Fibroblast of pulmonary artery (primary cell): Measurements from ENCODE around the gene U2AF2.

Source experiments
- DNase-seq: peaks from one replicate; pipeline ENCODE4 v3.0.0-alpha.2; 2010; ENCODE audit warnings: low read depth
- H3K4me3 ChIP-seq: replicated peaks from 2 replicates; pipeline ENCODE4 v1.5.1; 2011; ENCODE audit warnings: low read depth, mild to moderate bottlenecking, control low read depth, low read length, moderate library complexity
- TF ChIP-seq, protein P1 (sequence below): IDR thresholded peaks from 2 replicates; pipeline ENCODE4 v1.5.1; 2011; ENCODE audit warnings: mild to moderate bottlenecking, control low read depth, low read length, inconsistent platforms; ENCODE audit errors: missing control alignments

The U2AF2 gene

DNA sequence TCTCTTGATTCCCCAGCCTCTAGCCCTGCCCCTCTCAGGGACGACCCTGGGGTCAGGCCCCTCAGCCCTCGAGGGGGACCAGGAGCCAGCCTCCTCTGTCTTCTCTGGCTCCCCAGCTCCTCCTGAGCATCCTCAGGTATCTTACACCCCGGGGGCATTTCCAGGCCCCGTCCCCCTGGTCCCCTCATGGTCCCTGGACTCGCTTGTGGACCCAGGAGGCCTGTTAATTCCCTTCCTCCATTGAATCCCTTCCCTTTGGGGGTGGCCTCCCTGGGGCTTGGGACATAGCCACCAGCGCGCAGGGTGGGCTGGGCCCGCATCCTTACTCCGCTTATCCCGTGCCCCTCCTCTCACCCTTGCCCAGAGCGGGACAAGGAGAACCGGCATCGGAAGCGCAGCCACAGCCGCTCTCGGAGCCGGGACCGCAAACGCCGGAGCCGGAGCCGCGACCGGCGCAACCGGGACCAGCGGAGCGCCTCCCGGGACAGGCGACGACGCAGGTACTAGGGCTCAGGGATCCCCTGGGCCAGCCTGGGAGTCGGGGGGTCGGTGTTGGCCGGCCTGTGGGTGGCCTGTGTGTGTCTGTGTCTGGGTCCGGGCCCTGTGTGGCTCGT lies 4.1 kb downstream of the U2AF2 start:
- no peak overlapping the region for H3K4me3 ChIP-seq
- TF ChIP-seq, protein P1, sequence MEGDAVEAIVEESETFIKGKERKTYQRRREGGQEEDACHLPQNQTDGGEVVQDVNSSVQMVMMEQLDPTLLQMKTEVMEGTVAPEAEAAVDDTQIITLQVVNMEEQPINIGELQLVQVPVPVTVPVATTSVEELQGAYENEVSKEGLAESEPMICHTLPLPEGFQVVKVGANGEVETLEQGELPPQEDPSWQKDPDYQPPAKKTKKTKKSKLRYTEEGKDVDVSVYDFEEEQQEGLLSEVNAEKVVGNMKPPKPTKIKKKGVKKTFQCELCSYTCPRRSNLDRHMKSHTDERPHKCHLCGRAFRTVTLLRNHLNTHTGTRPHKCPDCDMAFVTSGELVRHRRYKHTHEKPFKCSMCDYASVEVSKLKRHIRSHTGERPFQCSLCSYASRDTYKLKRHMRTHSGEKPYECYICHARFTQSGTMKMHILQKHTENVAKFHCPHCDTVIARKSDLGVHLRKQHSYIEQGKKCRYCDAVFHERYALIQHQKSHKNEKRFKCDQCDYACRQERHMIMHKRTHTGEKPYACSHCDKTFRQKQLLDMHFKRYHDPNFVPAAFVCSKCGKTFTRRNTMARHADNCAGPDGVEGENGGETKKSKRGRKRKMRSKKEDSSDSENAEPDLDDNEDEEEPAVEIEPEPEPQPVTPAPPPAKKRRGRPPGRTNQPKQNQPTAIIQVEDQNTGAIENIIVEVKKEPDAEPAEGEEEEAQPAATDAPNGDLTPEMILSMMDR: no peak
- DNase-seq: no peak

DNA sequence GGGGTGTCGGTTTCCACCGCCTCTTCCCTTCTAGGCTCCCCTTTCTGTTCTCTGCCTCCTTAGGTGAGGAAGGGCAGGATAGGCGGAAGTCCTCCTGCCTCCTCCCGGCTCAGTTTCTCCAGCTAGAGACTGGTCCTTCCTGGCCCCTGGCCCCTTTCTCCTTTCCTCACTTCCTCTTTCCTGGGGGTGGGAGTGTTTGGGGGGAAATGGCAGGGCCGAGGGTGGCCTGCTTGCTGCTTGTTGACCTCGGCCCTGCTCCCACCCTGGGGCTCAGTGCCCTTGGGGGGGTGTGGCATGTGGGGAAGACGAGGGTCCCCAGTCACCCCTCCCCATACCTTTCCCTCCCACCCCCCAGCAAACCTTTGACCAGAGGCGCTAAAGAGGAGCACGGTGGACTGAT lies 5.0 kb downstream of the U2AF2 start:
- TF ChIP-seq, protein P1: no peak
- DNase-seq: no peak
- no peak overlapping the region for H3K4me3 ChIP-seq

DNA sequence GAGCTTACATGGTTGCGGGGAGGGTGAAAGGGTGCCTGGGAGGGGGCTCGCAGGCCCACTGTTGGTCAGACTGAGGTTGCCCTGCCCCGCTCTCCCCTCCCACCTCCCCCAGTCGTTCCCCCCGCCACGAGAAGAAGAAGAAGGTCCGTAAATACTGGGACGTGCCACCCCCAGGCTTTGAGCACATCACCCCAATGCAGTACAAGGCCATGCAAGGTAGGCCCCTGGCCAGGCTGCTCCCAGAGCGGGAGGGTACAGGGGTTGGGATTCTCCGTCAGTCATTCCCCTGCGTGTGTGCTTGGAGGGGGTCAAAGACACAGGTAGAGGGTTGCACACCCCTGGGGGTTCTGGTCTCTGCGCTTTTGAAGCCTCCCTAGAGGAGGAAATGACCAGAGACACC lies 5.6 kb downstream of the U2AF2 start:
- DNase-seq: no peak
- H3K4me3 ChIP-seq: no peak overlapping the region
- TF ChIP-seq, protein P1: no peak

DNA sequence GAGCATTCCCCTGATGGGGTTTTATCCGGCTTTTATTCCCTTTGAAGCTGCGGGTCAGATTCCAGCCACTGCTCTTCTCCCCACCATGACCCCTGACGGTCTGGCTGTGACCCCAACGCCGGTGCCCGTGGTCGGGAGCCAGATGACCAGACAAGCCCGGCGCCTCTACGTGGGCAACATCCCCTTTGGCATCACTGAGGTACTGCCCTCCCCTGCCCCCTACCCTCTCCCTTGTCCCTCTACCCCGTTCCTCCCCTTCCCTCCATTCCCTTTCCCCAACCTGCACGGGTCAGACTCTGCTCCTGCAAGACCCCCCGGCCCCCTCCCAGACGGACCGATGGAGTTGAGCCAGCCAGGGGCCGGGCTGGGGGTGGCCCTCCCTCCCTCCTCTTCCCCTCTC lies 6.2 kb downstream of the U2AF2 start:
- no peak for DNase-seq
- H3K4me3 ChIP-seq: no peak overlapping the region
- TF ChIP-seq, protein P1: no peak

DNA sequence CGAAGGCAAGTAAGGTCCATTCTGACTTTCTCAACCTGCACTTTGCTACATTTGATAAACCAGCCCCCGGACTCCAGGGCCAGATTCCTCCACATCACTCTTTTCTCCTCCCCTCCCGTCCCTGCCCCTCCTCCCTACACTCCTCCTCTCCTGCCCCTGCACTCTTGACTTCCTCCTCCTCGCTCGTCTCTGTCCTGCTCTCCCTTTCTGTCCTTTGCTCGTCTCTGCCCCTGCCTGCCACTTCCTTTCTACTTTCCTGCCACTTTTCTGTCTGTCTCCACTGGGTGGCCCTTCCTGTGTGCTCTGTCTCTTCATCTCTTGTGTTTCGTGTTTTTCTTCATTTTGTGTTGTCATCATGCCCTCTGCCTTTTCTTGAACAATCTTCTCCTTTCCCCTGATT lies 7.0 kb downstream of the U2AF2 start:
- TF ChIP-seq, protein P1: no peak
- DNase-seq: no peak
- no peak overlapping the region for H3K4me3 ChIP-seq

DNA sequence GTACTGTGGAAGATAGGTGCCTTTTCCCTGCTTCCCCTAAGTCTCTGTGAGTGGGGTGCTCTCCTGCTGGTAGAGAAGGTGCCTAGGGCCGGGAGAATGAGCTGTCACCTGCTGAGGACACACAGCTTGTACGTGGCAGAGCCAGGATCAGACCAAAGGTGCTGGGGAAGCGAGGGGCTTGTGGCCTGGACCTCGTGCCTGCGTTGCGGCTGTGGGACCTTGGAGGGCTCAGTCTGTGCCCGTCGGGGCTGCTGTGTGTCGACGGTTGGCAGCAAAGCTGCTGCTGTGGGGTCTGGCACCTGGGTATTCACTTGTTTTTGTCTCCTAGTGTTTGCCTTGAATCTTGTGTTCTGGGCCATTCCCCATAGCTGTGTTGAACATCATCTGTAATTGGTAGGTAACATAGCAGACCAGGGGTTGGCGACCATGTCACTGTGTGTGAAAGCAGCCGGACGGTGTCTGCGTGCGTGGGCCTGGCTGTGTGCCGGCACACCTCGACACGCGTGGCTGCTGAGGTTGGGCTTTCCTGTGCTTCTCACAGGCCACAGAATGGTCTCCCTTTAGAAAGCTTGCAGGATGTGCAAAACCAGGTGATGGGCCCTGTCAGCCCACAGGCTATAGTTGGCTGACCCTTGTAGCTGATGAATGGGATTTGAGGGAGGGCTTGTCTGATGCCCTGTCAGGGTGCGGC lies 9.2 kb downstream of the U2AF2 start:
- TF ChIP-seq, protein P1: no peak
- no peak for DNase-seq
- H3K4me3 ChIP-seq: no peak overlapping the region
